K562 (cell line): ENCODE data around the gene DCUN1D2. TPM values are rescaled to one million over a fixed set of nuclear protein-coding genes. Genes with fewer than 3 reads are reported as not detected.
A peak's percentile ranks its signal among the peaks of the same experiment; 100 is the strongest.

ENCODE experiments used
- CBX3 ChIP-seq, 2 experiments: IDR thresholded peaks; 1 replicate in 1 of 2; 2 replicates in 1 of 2; pipeline ENCODE4 v1.6.1; 2012; ENCODE audit warnings: inconsistent platforms in 2 of 2, low read length in 2 of 2, borderline replicate concordance in 1 of 2, control low read depth in 1 of 2
- E2F3 ChIP-seq: fragments of 250-450 bp; sonication (Bioruptor Pico); IDR thresholded peaks from 2 replicates; pipeline ENCODE4 v1.4.0; 2020; ENCODE audit warnings: mild to moderate bottlenecking
- E2F4 ChIP-seq: sonication (generic); formaldehyde crosslinking; IDR thresholded peaks from 2 replicates; pipeline ENCODE4 v1.8.0; 2022; ENCODE audit warnings: mild to moderate bottlenecking, low read depth, missing genetic modification reagents
- JUND ChIP-seq, 2 experiments: IDR thresholded peaks; 2 replicates in 1 of 2; 3 replicates in 1 of 2; pipeline ENCODE4 v1.6.1; 2011; ENCODE audit warnings: borderline replicate concordance in 2 of 2, low read depth in 2 of 2, low read length in 2 of 2, improper control_type of control experiment in 1 of 2, missing biosample characterization in 1 of 2, missing genetic modification characterization in 1 of 2, missing genetic modification reagents in 1 of 2
- MAFK ChIP-seq: IDR thresholded peaks from 2 replicates; pipeline ENCODE4 v1.6.1; 2011; ENCODE audit warnings: low read length, improper control_type of control experiment
- MNT ChIP-seq, 2 experiments: fragments of 450-650 bp; conservative IDR thresholded peaks; 2 replicates each; pipeline ENCODE4 v1.6.1; 2017; ENCODE audit warnings: mild to moderate bottlenecking in 2 of 2, moderate library complexity in 2 of 2
- NFATC3 ChIP-seq: fragments of 450-650 bp; IDR thresholded peaks from 2 replicates; pipeline ENCODE4 v1.6.1; 2017; ENCODE audit warnings: mild to moderate bottlenecking
- SP1 ChIP-seq: sonication (generic); formaldehyde crosslinking; IDR thresholded peaks from 2 replicates; pipeline ENCODE4 v1.8.1; 2022; ENCODE audit warnings: mild to moderate bottlenecking, missing genetic modification reagents
- U2AF1 ChIP-seq: fragments of 200-400 bp; formaldehyde crosslinking; optimal IDR thresholded peaks from 2 replicates; pipeline ENCODE3; 2017; ENCODE audit warnings: mild to moderate bottlenecking, low read depth, low read length, moderate library complexity
- ZBTB17 ChIP-seq: fragments of 450-650 bp; formaldehyde crosslinking; IDR thresholded peaks from 2 replicates; pipeline ENCODE4 v1.4.0; 2020; ENCODE audit warnings: mild to moderate bottlenecking
- ZBTB49 ChIP-seq: sonication (generic); formaldehyde crosslinking; IDR thresholded peaks from 2 replicates; pipeline ENCODE4 v1.8.0; 2022; ENCODE audit warnings: missing genetic modification reagents, mild to moderate bottlenecking, borderline replicate concordance
- ZNF780A ChIP-seq: fragments of 250-450 bp; sonication (Bioruptor Pico); IDR thresholded peaks from 2 replicates; pipeline ENCODE4 v1.5.0; 2021; ENCODE audit warnings: mild to moderate bottlenecking
- polyA plus RNA-seq, 8 experiments: library from polyadenylated mRNA; depleted of rRNA in 4 of 8; stranded (reverse) in 5 of 8; unstranded in 3 of 8; fragments of >200 nt; fragmentation: Nextera tagmentation in 2 of 8; fragmentation: Illumina TruSeq in 1 of 8; extraction: Ambion mirVana in 2 of 8; extraction: Trizol in 1 of 8; gene quantifications; 2 replicates each; pipeline versions ENCODE4 v1.2.1 to v1.2.3, GENCODE V29; 2011 to 2014; ENCODE audit warnings: inconsistent platforms in 1 of 8, missing spikeins in 1 of 8
- total RNA-seq, 7 experiments: library from RNA; depleted of rRNA in 6 of 7; stranded (reverse); fragments of >200 nt in 6 of 7; fragmentation: Illumina TruSeq in 2 of 7; extraction: Trizol in 2 of 7; gene quantifications; 2 replicates each; pipeline versions ENCODE4 v1.2.1 to v1.2.3, GENCODE V29; 2011 to 2021; ENCODE audit warnings: low replicate concordance in 1 of 7
- TF ChIP-seq, protein P1 (sequence below): fragments of 250-450 bp; sonication (Bioruptor Pico); IDR thresholded peaks from 2 replicates; pipeline ENCODE4 v1.8.0; 2021; ENCODE audit warnings: mild to moderate bottlenecking, moderate library complexity
- TF ChIP-seq, protein P2 (sequence below): sonication (generic); IDR thresholded peaks from 2 replicates; pipeline ENCODE4 v1.6.1; 2016

Gene DCUN1D2
- total and polyA plus RNA-seq, 9 of the 15 experiments (the other 6 are each of a cell fraction or from before 2014, with no cell fraction given), result 2.1 to 16.8 (median 11.1) TPM

GRCh38 chr13:113493315-113493951 lies 2.9 kb upstream of the DCUN1D2 start (continued):
- TF ChIP-seq, protein P1, sequence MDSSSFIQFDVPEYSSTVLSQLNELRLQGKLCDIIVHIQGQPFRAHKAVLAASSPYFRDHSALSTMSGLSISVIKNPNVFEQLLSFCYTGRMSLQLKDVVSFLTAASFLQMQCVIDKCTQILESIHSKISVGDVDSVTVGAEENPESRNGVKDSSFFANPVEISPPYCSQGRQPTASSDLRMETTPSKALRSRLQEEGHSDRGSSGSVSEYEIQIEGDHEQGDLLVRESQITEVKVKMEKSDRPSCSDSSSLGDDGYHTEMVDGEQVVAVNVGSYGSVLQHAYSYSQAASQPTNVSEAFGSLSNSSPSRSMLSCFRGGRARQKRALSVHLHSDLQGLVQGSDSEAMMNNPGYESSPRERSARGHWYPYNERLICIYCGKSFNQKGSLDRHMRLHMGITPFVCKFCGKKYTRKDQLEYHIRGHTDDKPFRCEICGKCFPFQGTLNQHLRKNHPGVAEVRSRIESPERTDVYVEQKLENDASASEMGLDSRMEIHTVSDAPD (CRISPR knock-in tag), result no peak
- TF ChIP-seq CBX3 (IDR thresholded peaks at IDR 0.05; ENCODE audit: borderline replicate concordance in 1 of 2, low read length in 2 of 2), result 0 out of 3 replicates have a peak, but pooled peaks of 1 of the 2 experiments have one; percentile 36
- no peak for TF ChIP-seq E2F3
- TF ChIP-seq E2F4, result no peak
- peak; percentile 81 to 84 for TF ChIP-seq MNT (conservative IDR thresholded peaks at IDR 0.05)
- TF ChIP-seq JUND (IDR thresholded peaks at IDR 0.05; ENCODE audit: borderline replicate concordance, low read depth, low read length), result peak; percentile 97
- peak; percentile 98 for TF ChIP-seq JUND (tag; IDR thresholded peaks at IDR 0.05; ENCODE audit: borderline replicate concordance, low read depth, low read length)
- TF ChIP-seq ZBTB49, result no peak
- TF ChIP-seq MAFK, result peak; percentile 80
- no peak for TF ChIP-seq NFATC3
- no peak for TF ChIP-seq U2AF1
- TF ChIP-seq ZNF780A, result no peak
- peak; percentile 86 for TF ChIP-seq ZBTB17 (CRISPR knock-in tag)
- TF ChIP-seq, protein P2, sequence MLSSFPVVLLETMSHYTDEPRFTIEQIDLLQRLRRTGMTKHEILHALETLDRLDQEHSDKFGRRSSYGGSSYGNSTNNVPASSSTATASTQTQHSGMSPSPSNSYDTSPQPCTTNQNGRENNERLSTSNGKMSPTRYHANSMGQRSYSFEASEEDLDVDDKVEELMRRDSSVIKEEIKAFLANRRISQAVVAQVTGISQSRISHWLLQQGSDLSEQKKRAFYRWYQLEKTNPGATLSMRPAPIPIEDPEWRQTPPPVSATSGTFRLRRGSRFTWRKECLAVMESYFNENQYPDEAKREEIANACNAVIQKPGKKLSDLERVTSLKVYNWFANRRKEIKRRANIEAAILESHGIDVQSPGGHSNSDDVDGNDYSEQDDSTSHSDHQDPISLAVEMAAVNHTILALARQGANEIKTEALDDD, result peak; percentile 30; the same call in 1 of the 2 replicates
- TF ChIP-seq SP1 (CRISPR knock-in tag), result no peak
